WTC11 (cell line): ENCODE data around the gene TXN. TPM values are rescaled to one million over a fixed set of nuclear protein-coding genes. Genes with fewer than 3 reads are reported as not detected.

Experiments
- ATAC-seq: fragments of 200-7000 bp; cut with Tn5 transposase; 2 replicates; pipeline ENCODE4 v1.10.0; 2021; ENCODE audit warnings: mild to moderate bottlenecking, moderate library complexity
- CTCF ChIA-PET: fragments of 300-600 bp; sonication (Branson Sonifier 250); formaldehyde crosslinking; loops from one replicate; lab custom pipeline; 2021; ENCODE audit warnings: antibody characterized with exemption; lab: Charles Lee
- POLR2A ChIA-PET: fragments of 350-600 bp; sonication (Branson Sonifier 250); formaldehyde crosslinking; loops from one replicate; lab custom pipeline; 2021; ENCODE audit warnings: antibody characterized with exemption; lab: Charles Lee
- DNase-seq: peaks from one replicate; pipeline ENCODE4 v3.0.0; 2021; ENCODE audit warnings: low spot score
- H3K27ac Mint-ChIP-seq: 2 replicates; pipeline ENCODE4 v1.8.0; 2021; ENCODE audit warnings: mixed read lengths
- H3K27me3 Mint-ChIP-seq: 2 replicates; pipeline ENCODE4 v1.8.0; 2021; ENCODE audit warnings: low read depth, mild to moderate bottlenecking, moderate library complexity, mixed read lengths
- H3K36me3 Mint-ChIP-seq: 2 replicates; pipeline ENCODE4 v1.8.0; 2021; ENCODE audit warnings: mixed read lengths
- H3K4me1 Mint-ChIP-seq: 2 replicates; pipeline ENCODE4 v1.8.0; 2022; ENCODE audit warnings: mixed read lengths
- H3K4me3 Mint-ChIP-seq: 2 replicates; pipeline ENCODE4 v1.8.0; 2021; ENCODE audit warnings: mild to moderate bottlenecking, moderate library complexity, mixed read lengths
- H3K9me3 Mint-ChIP-seq: 2 replicates; pipeline ENCODE4 v1.8.0; 2021; ENCODE audit warnings: mixed read lengths
- ARID4B ChIP-seq: sonication (generic); formaldehyde crosslinking; IDR thresholded peaks from 2 replicates; pipeline ENCODE4 v1.8.0; 2023; ENCODE audit warnings: missing genetic modification reagents, mild to moderate bottlenecking, borderline replicate concordance
- E2F4 ChIP-seq: sonication (generic); formaldehyde crosslinking; IDR thresholded peaks from 2 replicates; pipeline ENCODE4 v1.8.1; 2022; ENCODE audit warnings: low read depth, mild to moderate bottlenecking, moderate library complexity, missing genetic modification reagents, borderline replicate concordance
- FOXJ3 ChIP-seq: sonication (generic); formaldehyde crosslinking; IDR thresholded peaks from 2 replicates; pipeline ENCODE4 v1.9.0; 2021; ENCODE audit warnings: missing genetic modification reagents, mild to moderate bottlenecking, borderline replicate concordance
- GTF2I ChIP-seq: fragments of 250-450 bp; sonication (Bioruptor Pico); conservative IDR thresholded peaks from 2 replicates; pipeline ENCODE4 v1.4.0; 2021; ENCODE audit warnings: mild to moderate bottlenecking
- IRF2 ChIP-seq: sonication (generic); formaldehyde crosslinking; IDR thresholded peaks from 2 replicates; pipeline ENCODE4 v1.8.0; 2022; ENCODE audit warnings: low read depth, missing genetic modification reagents, borderline replicate concordance
- JAZF1 ChIP-seq: fragments of 250-450 bp; sonication (Bioruptor Pico); IDR thresholded peaks from 2 replicates; pipeline ENCODE4 v1.9.0; 2021; ENCODE audit warnings: moderate library complexity, mild to moderate bottlenecking, inconsistent platforms
- NFATC4 ChIP-seq: fragments of 250-450 bp; sonication (Bioruptor Pico); IDR thresholded peaks from 2 replicates; pipeline ENCODE4 v1.9.0; 2021; ENCODE audit warnings: mild to moderate bottlenecking
- NR1H2 ChIP-seq: sonication (generic); formaldehyde crosslinking; IDR thresholded peaks from 2 replicates; pipeline ENCODE4 v1.9.0; 2021; ENCODE audit warnings: mild to moderate bottlenecking, moderate library complexity, missing genetic modification reagents
- TEAD1 ChIP-seq: sonication (generic); formaldehyde crosslinking; IDR thresholded peaks from 2 replicates; pipeline ENCODE4 v1.8.0; 2022; ENCODE audit warnings: mild to moderate bottlenecking, missing genetic modification reagents
- USF1 ChIP-seq: sonication (generic); formaldehyde crosslinking; IDR thresholded peaks from 2 replicates; pipeline ENCODE4 v1.8.0; 2022; ENCODE audit warnings: mild to moderate bottlenecking, missing genetic modification reagents
- ZNF263 ChIP-seq: sonication (generic); formaldehyde crosslinking; IDR thresholded peaks from 2 replicates; pipeline ENCODE4 v1.8.1; 2022; ENCODE audit warnings: low read depth, mild to moderate bottlenecking, moderate library complexity, missing genetic modification reagents
- ZNF281 ChIP-seq: sonication (generic); formaldehyde crosslinking; IDR thresholded peaks from 2 replicates; pipeline ENCODE4 v1.8.0; 2023; ENCODE audit warnings: mild to moderate bottlenecking, missing genetic modification reagents
- ZNF416 ChIP-seq: fragments of 250-450 bp; sonication (Bioruptor Pico); IDR thresholded peaks from 2 replicates; pipeline ENCODE4 v1.9.0; 2021; ENCODE audit warnings: mild to moderate bottlenecking, inconsistent platforms
- total RNA-seq: library from RNA; stranded (reverse); gene quantifications from 3 replicates; pipeline ENCODE4 v1.2.3, GENCODE V29; 2021
- TF ChIP-seq, protein P1 (sequence below): fragments of 200-600 bp; IDR thresholded peaks from 2 replicates; pipeline ENCODE4 v1.8.0; 2022; ENCODE audit warnings: antibody characterized with exemption
- TF ChIP-seq, protein P2 (sequence below): sonication (generic); formaldehyde crosslinking; IDR thresholded peaks from 2 replicates; pipeline ENCODE4 v1.8.0; 2022; ENCODE audit warnings: mild to moderate bottlenecking, missing genetic modification reagents

TXN gene
- total RNA-seq, 1 experiment from 2014 or later: 245 TPM

DNA sequence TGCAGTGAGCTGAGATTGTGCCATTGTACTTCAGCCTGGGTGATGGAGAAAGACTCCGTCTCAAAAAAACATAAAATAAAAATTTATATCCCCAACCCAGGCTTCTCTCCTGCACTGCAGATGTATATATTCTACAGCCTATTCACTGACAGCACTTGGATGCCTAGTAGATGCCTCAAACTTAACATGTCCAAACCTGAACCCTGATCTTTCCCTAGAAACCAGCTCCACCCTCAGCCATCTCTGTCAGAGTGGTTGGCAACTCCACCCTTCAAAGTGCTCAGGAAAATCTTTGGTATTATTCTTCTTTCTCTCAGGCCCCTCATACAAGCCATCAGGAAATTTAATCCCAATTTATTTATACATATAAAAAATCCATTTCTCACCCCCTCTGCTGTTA lies 36.9 kb upstream of the TXN start:
- POLR2A ChIA-PET: no interaction called here
- no peaks in the 10 kb centered on the region for H3K36me3 Mint-ChIP-seq
- no peak overlapping the region for H3K4me3 Mint-ChIP-seq
- H3K27ac Mint-ChIP-seq: no peak overlapping the region
- H3K4me1 Mint-ChIP-seq: 0 out of 2 replicates have a peak, but pooled peaks cover 2% of the 10 kb centered on the region
- no peaks in the 10 kb centered on the region for H3K27me3 Mint-ChIP-seq
- DNase-seq: no peak
- TF ChIP-seq E2F4 (CRISPR knock-in tag) (no peak), USF1 (CRISPR knock-in tag) (no peak), NFATC4 (no peak), TEAD1 (CRISPR knock-in tag) (no peak), NR1H2 (CRISPR knock-in tag) (no peak), ZNF416 (CRISPR knock-in tag) (no peak), IRF2 (CRISPR knock-in tag) (no peak), FOXJ3 (CRISPR knock-in tag) (no peak), ZNF281 (CRISPR knock-in tag) (no peak), JAZF1 (CRISPR knock-in tag) (no peak), ARID4B (CRISPR knock-in tag) (no peak), GTF2I (no peak), ZNF263 (CRISPR knock-in tag) (no peak)
- TF ChIP-seq, protein P1, sequence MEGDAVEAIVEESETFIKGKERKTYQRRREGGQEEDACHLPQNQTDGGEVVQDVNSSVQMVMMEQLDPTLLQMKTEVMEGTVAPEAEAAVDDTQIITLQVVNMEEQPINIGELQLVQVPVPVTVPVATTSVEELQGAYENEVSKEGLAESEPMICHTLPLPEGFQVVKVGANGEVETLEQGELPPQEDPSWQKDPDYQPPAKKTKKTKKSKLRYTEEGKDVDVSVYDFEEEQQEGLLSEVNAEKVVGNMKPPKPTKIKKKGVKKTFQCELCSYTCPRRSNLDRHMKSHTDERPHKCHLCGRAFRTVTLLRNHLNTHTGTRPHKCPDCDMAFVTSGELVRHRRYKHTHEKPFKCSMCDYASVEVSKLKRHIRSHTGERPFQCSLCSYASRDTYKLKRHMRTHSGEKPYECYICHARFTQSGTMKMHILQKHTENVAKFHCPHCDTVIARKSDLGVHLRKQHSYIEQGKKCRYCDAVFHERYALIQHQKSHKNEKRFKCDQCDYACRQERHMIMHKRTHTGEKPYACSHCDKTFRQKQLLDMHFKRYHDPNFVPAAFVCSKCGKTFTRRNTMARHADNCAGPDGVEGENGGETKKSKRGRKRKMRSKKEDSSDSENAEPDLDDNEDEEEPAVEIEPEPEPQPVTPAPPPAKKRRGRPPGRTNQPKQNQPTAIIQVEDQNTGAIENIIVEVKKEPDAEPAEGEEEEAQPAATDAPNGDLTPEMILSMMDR: no peak
- TF ChIP-seq, protein P2, sequence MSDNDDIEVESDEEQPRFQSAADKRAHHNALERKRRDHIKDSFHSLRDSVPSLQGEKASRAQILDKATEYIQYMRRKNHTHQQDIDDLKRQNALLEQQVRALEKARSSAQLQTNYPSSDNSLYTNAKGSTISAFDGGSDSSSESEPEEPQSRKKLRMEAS (CRISPR knock-in tag): no peak
- TF ChIP-seq, all 79 proteins: peak for 0
- no peaks in the 10 kb centered on the region for H3K9me3 Mint-ChIP-seq
- ATAC-seq: no peak
- CTCF ChIA-PET: no interaction called here
